Measurements from ENCODE around the gene INO80E.
A peak's percentile ranks its signal among the peaks of the same experiment; 100 is the strongest.

Gene INO80E

GRCh38 chr16:29993903-29994599, 2.0 kb upstream of the INO80E start:
- TF ChIP-seq CTCF (IDR thresholded peaks at IDR 0.05; ENCODE audit: low read depth, low read length) = no peak
- no peak for DNase-seq (ENCODE audit: extremely low read depth, low read depth)

DNA sequence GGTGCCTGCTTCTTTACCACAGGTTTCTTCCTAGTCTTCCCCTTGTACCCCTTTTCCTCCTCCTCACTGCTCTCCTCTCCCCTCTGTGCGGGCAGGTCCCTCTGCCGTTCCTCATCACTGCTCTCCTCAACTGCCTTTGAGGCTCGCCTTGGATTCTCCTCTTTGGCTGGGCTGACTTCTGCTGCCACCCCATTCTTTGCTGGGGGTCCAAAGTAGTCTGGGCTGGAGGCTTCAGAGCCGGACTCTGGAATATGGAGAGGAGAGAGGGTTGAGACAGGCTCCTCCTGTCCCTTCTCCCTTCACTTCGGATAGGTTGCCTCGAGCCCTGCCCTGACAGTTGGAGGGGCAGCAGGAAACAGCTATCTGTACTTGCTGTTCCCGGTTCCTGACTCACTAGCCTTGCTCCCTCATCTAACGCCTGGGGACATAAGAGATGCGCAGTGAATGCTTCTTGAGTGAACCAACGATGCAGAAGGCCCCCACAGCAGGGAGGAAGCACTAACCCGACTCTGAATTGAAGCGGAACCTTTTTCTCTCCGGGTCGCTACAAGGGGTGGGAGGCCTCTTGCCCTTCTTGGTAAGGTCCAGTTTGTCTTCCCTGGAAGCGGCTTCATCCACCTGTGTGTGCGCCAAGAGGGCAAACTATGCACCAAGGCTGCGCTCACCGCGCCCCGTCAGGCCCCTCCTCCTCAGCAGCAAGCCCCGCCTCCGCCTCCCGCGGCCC, 1.3 kb upstream of the INO80E start:
- DNase-seq (ENCODE audit: extremely low read depth, low read depth) = no peak
- TF ChIP-seq CTCF (IDR thresholded peaks at IDR 0.05; ENCODE audit: low read depth, low read length) = no peak

DNA sequence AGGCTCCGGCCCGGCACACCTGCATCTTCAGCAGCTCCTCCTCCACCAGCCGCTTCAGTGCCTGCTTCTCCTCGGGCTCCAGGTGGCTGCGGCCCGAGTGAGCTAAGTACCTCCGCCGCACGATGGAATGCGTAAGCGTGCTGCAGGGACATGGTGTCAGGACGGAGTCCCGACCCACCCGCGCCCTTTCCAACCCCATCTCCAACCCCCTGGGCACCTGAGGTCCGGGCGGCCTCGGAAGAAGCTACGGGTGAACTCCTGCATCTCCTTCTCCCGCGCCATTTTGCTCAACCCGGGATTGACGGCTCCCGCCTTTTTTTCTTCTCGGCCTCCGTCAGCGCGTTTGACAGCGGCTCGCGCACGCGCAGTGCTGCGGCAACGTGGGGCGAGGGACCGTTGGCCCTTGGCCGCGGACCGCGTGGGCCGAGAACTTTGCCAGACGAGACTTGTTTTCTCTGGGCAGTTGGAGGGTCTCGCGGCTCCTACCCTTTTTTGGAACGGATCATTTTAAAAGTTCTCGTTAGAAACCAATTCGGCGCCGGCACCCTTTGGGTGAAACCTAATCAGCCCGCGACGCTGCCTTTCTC, 624 bp upstream of the INO80E start, which contains the start of gene HIRIP3:
Gene HIRIP3, minus strand, starts transcription at position 294 of the 587 bp plus-strand sequence. Its CDS starts 12 bp downstream, at position 282.
- no peak for TF ChIP-seq CTCF (IDR thresholded peaks at IDR 0.05; ENCODE audit: low read depth, low read length)
- peak; percentile 38 for DNase-seq (ENCODE audit: extremely low read depth, low read depth)

DNA sequence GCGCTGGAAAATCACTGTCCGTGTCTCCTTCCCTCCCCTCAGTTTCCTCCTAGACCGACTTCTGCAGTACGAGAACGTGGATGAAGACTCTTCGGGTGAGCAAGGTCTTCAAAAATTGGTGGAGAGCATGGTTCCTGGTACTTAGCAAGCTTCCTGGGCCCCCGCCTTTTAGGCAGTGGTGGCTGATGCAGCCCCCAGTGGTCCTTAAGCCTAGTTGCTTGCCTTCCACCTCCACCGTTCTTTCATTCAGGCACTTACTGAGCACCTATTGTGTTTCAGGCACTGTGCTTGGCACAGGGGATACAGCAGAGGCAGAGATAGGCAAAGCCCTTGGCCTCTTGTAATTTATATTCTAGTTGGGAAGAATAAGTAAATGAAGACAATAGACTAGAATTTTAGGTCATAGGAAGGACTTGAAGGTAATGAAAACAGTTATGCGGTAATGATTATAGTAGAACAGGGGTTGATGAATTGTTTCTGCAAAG, 767 bp downstream of the INO80E start:
- no peak for TF ChIP-seq CTCF (IDR thresholded peaks at IDR 0.05; ENCODE audit: low read depth, low read length)
- DNase-seq (ENCODE audit: extremely low read depth, low read depth) = no peak

DNA sequence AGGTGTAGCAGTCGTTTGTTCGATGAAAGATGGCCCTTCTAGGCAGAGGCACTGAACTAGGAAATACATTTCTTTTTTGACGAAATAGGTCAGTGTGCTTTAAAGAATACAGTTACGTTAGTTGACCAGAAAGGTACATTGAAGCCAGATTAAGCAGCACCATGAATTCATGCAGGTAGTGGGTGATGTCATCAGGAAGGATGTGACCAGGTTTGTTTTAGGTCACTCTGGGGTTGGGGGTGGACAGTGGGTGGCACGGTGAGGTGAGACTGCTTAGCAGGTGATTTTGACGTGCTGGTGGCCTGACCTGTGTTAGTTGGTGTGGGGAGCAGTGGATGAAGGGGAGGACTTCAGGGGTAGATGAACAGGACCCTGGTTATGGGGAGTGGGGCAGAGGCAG, 3.6 kb downstream of the INO80E start:
- no peak for TF ChIP-seq CTCF (IDR thresholded peaks at IDR 0.05; ENCODE audit: low read depth, low read length)

DNA sequence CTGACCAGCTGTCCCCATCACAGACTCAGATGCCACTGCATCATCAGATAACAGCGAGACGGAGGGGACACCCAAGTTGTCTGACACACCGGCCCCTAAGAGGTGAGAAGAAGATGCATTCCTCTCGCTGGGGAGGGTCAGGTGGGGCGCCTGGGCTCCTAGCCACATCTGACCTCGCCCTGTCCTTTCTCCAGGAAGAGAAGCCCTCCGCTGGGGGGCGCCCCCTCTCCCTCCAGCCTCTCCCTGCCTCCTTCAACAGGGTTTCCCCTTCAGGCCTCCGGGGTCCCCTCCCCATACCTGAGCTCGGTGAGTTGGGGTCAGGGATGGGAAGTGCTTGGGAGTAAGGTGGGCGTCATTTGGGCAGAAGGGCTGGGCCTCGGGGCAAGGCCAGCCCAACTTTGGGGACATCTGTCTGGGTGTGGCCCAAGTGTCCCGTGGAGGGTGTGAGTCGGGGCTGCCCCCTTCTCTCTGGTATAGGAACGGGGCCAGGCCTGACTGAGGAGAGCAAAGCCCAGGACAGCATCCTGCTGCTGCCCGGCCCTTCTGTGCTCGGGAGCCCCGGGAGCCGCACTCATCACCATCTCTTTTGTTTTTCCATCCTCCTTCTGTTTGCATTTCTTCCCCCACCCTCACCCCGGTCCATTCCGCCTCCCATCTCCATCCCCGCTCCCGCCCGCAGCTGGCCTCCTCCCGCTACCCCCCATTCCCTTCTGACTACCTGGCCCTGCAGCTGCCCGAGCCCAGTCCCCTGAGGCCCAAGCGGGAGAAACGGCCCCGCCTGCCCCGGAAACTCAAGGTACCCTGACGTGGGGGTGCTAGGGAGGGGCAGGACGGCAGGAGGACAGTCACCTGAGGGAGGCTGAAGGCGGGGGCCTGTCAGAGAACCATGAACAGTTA, 4.9 kb downstream of the INO80E start:
- TF ChIP-seq CTCF (IDR thresholded peaks at IDR 0.05; ENCODE audit: low read depth, low read length) = no peak
- no peak for DNase-seq (ENCODE audit: extremely low read depth, low read depth)

More for the DNA sequence above, 3.6 kb downstream of the INO80E start:
- no peak for DNase-seq (ENCODE audit: extremely low read depth, low read depth)

Measured in AG09319 (cell line).